ENCODE measurements around the gene EMX2.

- TF ChIP-seq POLR2A (IDR thresholded peaks at IDR 0.05) (no peak), EP300 (IDR thresholded peaks at IDR 0.05) (no peak), POLR2AphosphoS5 (IDR thresholded peaks at IDR 0.05) (no peak), CTCF (IDR thresholded peaks at IDR 0.05) (no peak)
Observed at GRCh38 chr10:117544004-117544701, 1.6 kb downstream of the EMX2 start.
